ENCODE measurements around the gene MGMT.

DNA sequence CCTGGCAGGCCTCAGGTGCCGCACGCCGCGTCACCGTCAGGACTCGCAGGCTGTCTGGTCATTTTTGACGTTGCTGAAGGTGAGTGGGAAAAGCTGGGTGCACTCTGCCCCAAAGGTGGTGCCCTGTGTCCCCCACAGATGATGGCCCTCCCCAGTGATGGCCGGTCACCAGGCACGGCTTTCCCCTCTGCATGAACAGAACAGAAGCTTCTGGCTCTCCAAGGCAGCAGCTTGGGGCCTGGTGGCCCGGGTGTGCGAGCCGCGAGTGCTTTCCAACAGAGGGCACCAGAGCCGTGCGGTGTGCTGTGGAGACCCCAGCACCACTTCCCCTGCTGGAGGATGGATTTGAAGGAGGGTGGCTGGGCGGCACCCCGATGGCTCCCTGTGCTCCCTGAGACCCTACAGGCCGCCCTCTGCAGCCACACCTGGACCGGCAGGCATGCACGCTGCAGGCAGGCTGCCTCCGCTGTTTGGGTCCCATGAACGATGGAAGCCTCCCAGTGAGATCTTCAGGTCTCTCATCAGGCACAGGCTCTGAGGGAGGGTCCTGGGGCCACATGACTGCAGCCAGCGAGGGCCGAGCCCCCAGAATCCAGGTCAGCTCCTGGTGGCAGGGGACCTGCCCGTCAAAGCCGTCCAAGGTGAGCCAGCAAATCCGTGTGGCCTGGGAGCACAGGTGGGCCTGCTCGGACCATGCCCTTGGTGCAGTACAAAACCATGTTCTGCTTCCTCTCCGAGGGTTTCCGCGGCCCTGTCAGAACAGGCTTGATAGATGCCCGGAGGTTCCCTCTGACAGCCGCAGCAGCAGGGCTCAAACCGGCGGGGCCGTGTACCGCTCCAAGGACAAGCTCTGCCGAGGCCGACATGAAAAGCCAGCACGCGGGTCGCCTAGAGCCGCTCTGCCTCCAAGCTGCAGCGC lies 301.7 kb downstream of the MGMT start:
- TF ChIP-seq, protein P1, sequence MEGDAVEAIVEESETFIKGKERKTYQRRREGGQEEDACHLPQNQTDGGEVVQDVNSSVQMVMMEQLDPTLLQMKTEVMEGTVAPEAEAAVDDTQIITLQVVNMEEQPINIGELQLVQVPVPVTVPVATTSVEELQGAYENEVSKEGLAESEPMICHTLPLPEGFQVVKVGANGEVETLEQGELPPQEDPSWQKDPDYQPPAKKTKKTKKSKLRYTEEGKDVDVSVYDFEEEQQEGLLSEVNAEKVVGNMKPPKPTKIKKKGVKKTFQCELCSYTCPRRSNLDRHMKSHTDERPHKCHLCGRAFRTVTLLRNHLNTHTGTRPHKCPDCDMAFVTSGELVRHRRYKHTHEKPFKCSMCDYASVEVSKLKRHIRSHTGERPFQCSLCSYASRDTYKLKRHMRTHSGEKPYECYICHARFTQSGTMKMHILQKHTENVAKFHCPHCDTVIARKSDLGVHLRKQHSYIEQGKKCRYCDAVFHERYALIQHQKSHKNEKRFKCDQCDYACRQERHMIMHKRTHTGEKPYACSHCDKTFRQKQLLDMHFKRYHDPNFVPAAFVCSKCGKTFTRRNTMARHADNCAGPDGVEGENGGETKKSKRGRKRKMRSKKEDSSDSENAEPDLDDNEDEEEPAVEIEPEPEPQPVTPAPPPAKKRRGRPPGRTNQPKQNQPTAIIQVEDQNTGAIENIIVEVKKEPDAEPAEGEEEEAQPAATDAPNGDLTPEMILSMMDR (conservative IDR thresholded peaks at IDR 0.05) = no peak
- TF ChIP-seq EZH2 (IDR thresholded peaks at IDR 0.05; ENCODE audit: low read depth) = no peak

All from PC-9 (cell line).